Nephron progenitor cell (in vitro differentiated cells): ENCODE measurements around the gene GDPGP1.
A peak's percentile ranks its signal among the peaks of the same experiment; 100 is the strongest.

Experiments used
- DNase-seq: peaks from one replicate; pipeline ENCODE4 v3.0.0; 2021
- H3K27ac Mint-ChIP-seq: 2 replicates; pipeline ENCODE4 v1.8.0; 2021; ENCODE audit warnings: mild to moderate bottlenecking, moderate library complexity, mixed read lengths
- H3K27me3 Mint-ChIP-seq: 2 replicates; pipeline ENCODE4 v1.8.0; 2021; ENCODE audit warnings: mild to moderate bottlenecking, low read depth, mixed read lengths; ENCODE audit not compliant: poor library complexity
- H3K36me3 Mint-ChIP-seq: 2 replicates; pipeline ENCODE4 v1.8.0; 2021; ENCODE audit warnings: low read depth, mixed read lengths
- H3K4me1 Mint-ChIP-seq: 2 replicates; pipeline ENCODE4 v1.8.0; 2021; ENCODE audit warnings: mixed read lengths
- H3K4me3 Mint-ChIP-seq: 2 replicates; pipeline ENCODE4 v1.8.0; 2021; ENCODE audit warnings: mild to moderate bottlenecking, moderate library complexity, mixed read lengths
- H3K9me3 Mint-ChIP-seq: 2 replicates; pipeline ENCODE4 v1.8.0; 2021; ENCODE audit warnings: mild to moderate bottlenecking, moderate library complexity, mixed read lengths
- TF ChIP-seq, protein P1 (sequence below): fragments of 200-600 bp; sonication (generic); IDR thresholded peaks from 2 replicates; pipeline ENCODE4 v1.5.0; 2021; ENCODE audit warnings: antibody characterized with exemption

The GDPGP1 gene

DNA sequence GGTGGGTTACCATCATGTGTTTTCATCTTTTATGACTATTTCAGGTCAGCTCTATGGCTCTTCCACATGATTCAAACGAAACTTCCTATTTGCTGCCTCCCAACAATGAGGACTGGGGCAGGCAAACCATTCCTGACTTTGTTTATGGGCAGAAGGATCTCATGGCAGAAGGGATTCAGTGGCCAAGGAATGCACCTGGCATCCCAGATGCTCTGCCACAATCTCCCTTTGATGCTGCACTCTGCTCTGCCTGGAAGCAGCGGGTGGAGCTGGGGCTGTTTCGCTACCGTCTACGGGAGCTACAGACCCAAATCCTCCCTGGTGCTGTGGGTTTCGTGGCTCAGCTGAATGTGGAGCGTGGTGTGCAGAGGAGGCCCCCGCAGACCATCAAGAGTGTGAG, 6.8 kb downstream of the GDPGP1 start:
- H3K4me3 Mint-ChIP-seq: no peak overlapping the region
- no peak for DNase-seq
- no peaks in the 10 kb centered on the region for H3K27me3 Mint-ChIP-seq
- TF ChIP-seq, protein P1, sequence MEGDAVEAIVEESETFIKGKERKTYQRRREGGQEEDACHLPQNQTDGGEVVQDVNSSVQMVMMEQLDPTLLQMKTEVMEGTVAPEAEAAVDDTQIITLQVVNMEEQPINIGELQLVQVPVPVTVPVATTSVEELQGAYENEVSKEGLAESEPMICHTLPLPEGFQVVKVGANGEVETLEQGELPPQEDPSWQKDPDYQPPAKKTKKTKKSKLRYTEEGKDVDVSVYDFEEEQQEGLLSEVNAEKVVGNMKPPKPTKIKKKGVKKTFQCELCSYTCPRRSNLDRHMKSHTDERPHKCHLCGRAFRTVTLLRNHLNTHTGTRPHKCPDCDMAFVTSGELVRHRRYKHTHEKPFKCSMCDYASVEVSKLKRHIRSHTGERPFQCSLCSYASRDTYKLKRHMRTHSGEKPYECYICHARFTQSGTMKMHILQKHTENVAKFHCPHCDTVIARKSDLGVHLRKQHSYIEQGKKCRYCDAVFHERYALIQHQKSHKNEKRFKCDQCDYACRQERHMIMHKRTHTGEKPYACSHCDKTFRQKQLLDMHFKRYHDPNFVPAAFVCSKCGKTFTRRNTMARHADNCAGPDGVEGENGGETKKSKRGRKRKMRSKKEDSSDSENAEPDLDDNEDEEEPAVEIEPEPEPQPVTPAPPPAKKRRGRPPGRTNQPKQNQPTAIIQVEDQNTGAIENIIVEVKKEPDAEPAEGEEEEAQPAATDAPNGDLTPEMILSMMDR: no peak
- H3K36me3 Mint-ChIP-seq: peaks cover 13% of the 10 kb centered on the region
- H3K27ac Mint-ChIP-seq: no peak overlapping the region
- H3K9me3 Mint-ChIP-seq: no peaks in the 10 kb centered on the region
- H3K4me1 Mint-ChIP-seq: peaks cover 6% of the 10 kb centered on the region

DNA sequence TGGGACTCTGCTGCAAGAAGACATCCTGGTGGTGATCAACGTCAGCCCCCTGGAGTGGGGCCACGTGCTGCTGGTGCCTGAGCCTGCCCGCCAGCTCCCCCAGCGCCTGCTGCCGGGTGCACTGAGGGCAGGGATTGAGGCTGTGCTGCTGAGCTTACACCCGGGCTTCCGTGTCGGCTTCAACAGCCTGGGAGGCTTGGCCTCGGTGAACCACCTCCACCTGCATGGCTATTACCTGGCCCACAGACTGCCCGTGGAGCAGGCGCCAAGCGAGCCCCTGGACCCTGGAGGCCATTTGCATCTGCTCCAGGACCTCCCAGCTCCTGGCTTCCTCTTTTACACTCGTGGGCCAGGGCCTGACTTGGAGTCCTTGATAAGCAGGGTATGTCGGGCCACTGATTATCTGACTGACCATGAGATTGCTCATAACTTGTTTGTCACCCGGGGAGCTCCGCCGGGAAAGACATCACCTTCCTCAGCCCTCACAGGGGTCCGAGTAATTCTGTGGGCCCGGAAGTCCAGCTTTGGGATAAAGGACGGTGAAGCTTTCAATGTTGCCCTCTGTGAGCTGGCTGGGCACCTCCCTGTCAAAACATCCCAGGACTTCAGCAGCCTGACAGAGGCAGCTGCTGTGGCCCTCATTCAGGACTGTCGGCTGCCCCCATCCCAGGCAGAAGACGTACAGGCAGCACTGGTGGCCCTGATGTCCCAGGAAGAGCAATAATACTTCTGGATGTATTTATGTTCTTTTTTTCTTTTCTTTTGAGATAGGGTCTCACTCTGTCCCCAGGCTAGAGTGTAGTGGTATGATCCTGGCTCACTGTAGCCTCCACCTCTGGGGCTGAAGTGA, 7.6 kb downstream of the GDPGP1 start:
- Mint-ChIP-seq H3K4me1 (peaks cover 6% of the 10 kb centered on the region), H3K4me3 (no peak overlapping the region), H3K27me3 (no peaks in the 10 kb centered on the region), H3K9me3 (no peaks in the 10 kb centered on the region), H3K36me3 (peaks cover 6% of the 10 kb centered on the region), H3K27ac (no peak overlapping the region)
- TF ChIP-seq, protein P1: no peak
- no peak for DNase-seq

DNA sequence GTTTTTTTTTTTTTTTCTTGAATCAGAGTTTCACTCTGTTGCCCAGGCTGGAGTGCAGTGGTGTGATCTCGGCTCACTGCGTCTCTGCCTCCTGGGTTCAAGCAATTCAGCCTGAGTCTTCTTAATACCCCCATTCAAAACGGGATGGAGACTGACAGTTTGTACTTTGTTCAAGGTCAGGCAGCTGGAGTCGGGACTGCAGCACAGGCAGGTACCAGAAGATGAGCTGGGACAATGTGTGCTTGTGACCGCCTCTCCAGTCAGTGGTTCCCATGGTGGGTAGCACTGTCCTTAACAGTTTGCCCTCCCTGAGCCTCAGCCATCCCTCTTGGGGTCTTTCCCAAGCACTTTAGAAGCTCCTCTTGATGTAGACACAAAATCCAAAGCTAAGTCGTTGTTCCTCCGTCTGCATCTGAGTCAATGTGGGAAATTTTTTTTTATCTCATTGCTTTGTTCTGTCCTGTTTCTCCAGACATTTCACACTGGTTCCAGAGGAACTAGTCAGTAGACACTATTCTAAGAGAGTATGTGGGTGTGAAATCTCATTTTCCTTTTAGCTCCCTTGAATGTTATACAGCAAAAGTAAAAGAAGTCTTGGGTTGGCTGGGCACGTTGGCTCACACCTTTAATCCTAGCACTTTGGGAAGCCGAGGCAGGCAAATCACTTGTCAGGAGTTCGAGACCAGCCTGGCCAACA, 10.1 kb downstream of the GDPGP1 start:
- Mint-ChIP-seq H3K27me3 (no peaks in the 10 kb centered on the region), H3K27ac (no peak overlapping the region), H3K4me3 (no peak overlapping the region), H3K36me3 (no peaks in the 10 kb centered on the region), H3K9me3 (no peaks in the 10 kb centered on the region), H3K4me1 (peaks cover 6% of the 10 kb centered on the region)
- DNase-seq: no peak
- TF ChIP-seq, protein P1: no peak

DNA sequence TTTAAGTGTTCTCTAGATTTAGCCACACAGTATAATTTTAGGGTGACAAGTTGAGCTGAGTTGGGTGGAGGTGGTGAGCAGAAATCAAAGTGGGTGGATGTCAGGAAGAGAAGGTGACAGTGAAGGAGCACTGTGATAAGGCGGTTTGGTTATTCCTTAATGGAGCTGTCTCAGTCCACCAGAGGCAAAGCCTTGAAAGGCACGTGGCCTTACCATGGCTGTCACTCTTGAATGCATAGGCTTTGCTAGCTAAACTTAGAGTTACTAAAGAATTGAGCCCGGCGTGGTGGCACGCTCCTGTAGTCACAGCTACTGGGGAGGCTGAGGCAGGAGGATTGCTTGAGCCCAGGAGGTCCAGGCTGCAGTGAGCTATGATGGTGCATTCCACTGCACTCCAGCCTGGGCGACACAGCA, 14.8 kb downstream of the GDPGP1 start:
- Mint-ChIP-seq H3K4me1 (peaks cover 18% of the 10 kb centered on the region), H3K27me3 (peaks cover 6% of the 10 kb centered on the region), H3K9me3 (no peaks in the 10 kb centered on the region), H3K36me3 (no peaks in the 10 kb centered on the region), H3K27ac (no peak overlapping the region), H3K4me3 (peak overlapping the region; percentile 76)
- DNase-seq: no peak
- TF ChIP-seq, protein P1: no peak

DNA sequence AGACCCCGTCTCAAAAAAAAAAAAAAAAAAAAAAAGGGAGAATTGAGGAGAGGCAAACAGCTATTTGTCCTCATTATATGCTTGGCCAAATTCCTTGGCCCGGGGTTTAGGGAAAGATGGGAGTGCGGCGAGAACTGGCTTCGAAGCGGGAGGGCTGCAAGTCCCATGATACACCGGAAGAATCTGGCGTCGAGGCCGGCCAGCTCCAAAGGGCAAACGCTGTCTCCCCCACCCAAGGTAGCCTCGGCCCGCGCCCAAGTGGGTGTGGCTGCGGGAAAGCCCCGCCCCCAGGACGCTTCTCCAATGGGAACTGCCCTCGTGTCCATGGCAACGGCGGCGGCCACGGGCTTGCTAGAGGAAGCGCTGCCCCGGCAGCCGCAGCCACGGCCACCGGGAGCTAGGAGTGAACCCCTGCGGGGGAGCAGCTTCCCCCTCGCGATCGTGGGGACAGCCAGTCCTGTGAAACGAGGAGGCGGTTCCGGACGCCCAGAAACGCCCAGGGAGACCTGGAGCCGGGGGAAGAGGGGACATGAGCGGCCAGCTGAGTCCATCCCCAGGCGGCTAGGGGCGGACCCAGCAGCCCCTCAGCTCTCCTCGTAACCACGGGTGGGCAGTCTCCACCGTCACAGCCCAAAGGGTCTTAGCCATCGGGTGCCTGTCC, 15.3 kb downstream of the GDPGP1 start, which contains the start of gene TTLL13:
Gene TTLL13, plus strand, starts transcription at position 354 of the 661 bp plus-strand sequence. CDS start 1,075 bp downstream, outside the sequence.
- H3K36me3 Mint-ChIP-seq: no peaks in the 10 kb centered on the region
- peaks cover 18% of the 10 kb centered on the region for H3K4me1 Mint-ChIP-seq
- TF ChIP-seq, protein P1: no peak
- peak within 1 kb of the TSS; percentile 76 for H3K4me3 Mint-ChIP-seq
- no peak within 1 kb of the TSS for H3K27ac Mint-ChIP-seq
- H3K27me3 Mint-ChIP-seq: peaks cover 8% of the 10 kb centered on the region
- peak; percentile 100 for DNase-seq
- H3K9me3 Mint-ChIP-seq: no peaks in the 10 kb centered on the region
